GM06990 (cell line): Measurements from ENCODE around the gene MCTP1.

Source experiments
- DNase-seq: peaks from one replicate; pipeline ENCODE4 v3.0.0-alpha.2; 2011; ENCODE audit not compliant: insufficient read length; ENCODE audit errors: extremely low read depth
- H3K27me3 ChIP-seq: replicated peaks from 2 replicates; pipeline ENCODE4 v1.6.0; 2011; ENCODE audit warnings: low read length; ENCODE audit not compliant: control insufficient read depth, insufficient read depth
- H3K36me3 ChIP-seq: 2 replicates; pipeline ENCODE4 v1.5.1; 2011; ENCODE audit warnings: low read length; ENCODE audit not compliant: control insufficient read depth, insufficient read depth
- H3K4me3 ChIP-seq: replicated peaks from 2 replicates; pipeline ENCODE4 v1.5.1; 2011; ENCODE audit warnings: low read depth, mild to moderate bottlenecking, control low read depth, low read length
- TF ChIP-seq, protein P1 (sequence below): IDR thresholded peaks from 2 replicates; pipeline ENCODE4 v1.5.1; 2011; ENCODE audit warnings: low read length, control low read depth, mild to moderate bottlenecking, inconsistent platforms; ENCODE audit not compliant: insufficient read depth, poor library complexity, severe bottlenecking

Gene MCTP1

DNA sequence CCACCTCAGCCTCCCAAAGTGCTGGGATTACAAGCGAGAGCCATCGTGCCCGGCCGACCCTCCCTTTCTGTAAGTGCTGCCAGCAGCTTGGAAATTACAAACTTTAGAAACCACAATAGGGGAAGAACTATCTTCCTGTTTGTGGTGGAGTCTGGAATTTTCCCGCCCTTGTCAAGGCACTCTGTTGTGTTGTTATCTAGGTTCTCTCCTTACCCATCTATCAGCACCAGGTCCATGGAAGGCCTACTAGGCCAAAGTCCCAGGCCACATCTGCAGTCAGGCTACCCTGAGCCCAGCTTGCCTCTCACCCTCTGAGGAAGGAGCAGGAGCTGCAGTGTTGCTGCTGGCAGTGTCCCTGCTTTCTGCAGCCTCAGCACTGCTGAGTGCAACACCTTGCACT is 214.9 kb downstream of the MCTP1 start:
- no peak overlapping the region for H3K4me3 ChIP-seq
- H3K27me3 ChIP-seq, result no peaks in the 10 kb centered on the region
- no peak for DNase-seq
- H3K36me3 ChIP-seq, result no peaks in the 10 kb centered on the region
- TF ChIP-seq, protein P1, sequence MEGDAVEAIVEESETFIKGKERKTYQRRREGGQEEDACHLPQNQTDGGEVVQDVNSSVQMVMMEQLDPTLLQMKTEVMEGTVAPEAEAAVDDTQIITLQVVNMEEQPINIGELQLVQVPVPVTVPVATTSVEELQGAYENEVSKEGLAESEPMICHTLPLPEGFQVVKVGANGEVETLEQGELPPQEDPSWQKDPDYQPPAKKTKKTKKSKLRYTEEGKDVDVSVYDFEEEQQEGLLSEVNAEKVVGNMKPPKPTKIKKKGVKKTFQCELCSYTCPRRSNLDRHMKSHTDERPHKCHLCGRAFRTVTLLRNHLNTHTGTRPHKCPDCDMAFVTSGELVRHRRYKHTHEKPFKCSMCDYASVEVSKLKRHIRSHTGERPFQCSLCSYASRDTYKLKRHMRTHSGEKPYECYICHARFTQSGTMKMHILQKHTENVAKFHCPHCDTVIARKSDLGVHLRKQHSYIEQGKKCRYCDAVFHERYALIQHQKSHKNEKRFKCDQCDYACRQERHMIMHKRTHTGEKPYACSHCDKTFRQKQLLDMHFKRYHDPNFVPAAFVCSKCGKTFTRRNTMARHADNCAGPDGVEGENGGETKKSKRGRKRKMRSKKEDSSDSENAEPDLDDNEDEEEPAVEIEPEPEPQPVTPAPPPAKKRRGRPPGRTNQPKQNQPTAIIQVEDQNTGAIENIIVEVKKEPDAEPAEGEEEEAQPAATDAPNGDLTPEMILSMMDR, result no peak

DNA sequence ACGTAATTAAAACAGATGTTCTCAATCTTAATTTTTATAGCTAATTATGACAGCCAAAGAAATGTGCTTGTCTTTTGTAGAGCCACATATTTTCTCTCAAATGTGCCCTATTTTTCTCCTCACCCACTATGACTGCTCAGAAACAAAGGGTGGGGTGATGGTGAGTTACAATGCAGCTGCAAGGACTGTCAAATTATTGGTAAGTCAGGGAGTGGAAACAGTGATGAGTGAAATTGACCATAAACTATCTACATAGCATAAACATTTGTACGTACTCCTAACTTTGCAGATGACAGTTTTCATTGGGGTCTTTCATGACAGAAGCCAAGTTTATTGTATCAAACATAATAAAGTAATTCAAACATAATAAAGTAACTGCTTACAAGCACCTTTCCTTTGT is 215.9 kb downstream of the MCTP1 start:
- Histone ChIP-seq H3K4me3 (no peak overlapping the region), H3K27me3 (no peaks in the 10 kb centered on the region), H3K36me3 (no peaks in the 10 kb centered on the region)
- TF ChIP-seq, protein P1, result no peak
- no peak for DNase-seq

DNA sequence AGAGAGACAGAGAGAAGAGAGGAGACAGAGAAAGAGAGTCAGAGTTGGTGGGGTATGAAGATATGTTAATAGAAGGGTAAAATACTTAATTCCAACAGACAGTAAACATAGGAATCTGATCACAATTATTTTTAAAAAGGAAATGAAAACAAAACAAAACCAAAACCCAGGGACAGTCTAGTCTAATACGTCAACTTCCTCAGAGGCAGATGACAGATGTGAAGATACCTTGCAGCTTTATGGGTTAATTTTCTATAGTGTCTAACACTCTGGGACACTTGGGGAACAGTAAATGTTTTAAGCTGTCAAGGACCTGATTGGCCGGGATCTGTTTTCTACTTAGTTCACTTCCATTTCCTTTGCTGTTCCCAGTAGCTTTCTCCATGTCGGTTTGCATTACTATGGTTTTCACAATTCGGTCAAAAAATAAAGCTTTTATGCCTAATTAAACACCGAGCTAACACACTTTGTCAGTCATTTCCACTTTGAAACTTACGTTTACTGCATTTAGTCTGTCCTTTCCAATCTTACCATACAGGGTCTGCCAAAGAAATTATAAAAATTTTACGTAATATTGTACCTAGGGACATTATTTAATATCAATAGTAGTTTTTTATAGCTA is 216.5 kb downstream of the MCTP1 start:
- no peaks in the 10 kb centered on the region for H3K36me3 ChIP-seq
- H3K27me3 ChIP-seq, result no peaks in the 10 kb centered on the region
- peak overlapping the region; percentile 5; the same call in 1 of the 2 replicates for H3K4me3 ChIP-seq
- TF ChIP-seq, protein P1, result no peak
- no peak for DNase-seq

GRCh38 chr5:95066048-95066447 is 218.8 kb downstream of the MCTP1 start:
- Histone ChIP-seq H3K27me3 (no peaks in the 10 kb centered on the region), H3K4me3 (no peak overlapping the region), H3K36me3 (no peaks in the 10 kb centered on the region)
- DNase-seq, result no peak
- TF ChIP-seq, protein P1, result no peak

DNA sequence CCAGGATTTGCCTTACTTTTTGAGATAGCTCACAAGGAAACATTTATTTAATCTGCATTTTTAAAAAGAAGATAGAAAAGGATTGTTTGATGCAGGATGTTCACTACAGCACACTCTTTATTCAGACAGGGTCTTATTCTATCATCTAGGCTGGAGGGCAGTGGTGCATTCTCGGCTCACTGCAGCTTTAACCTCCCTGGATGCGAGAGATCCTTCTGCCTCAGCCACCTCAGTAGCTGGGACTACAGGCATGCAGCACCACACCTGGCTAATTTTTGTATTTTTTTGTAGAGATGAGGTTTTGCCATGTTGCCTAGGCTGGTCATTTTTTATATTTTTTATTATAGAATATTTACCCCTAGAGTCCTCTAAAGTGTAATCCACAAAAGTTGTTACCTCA is 221.4 kb downstream of the MCTP1 start:
- Histone ChIP-seq H3K4me3 (no peak overlapping the region), H3K27me3 (no peaks in the 10 kb centered on the region), H3K36me3 (no peaks in the 10 kb centered on the region)
- DNase-seq, result no peak
- TF ChIP-seq, protein P1, result no peak

GRCh38 chr5:95060098-95060497 is 224.8 kb downstream of the MCTP1 start:
- TF ChIP-seq, protein P1, result no peak
- Histone ChIP-seq H3K27me3 (no peaks in the 10 kb centered on the region), H3K36me3 (no peaks in the 10 kb centered on the region), H3K4me3 (no peak overlapping the region)
- DNase-seq, result no peak
